Mesenchymal stem cell (in vitro differentiated cells and primary cell): ENCODE results near the gene TMEM82.

Experiments
- DNase-seq: peaks from one replicate; pipeline ENCODE4 v3.0.0-alpha.2; 2013
- H2AFZ ChIP-seq: one replicate; pipeline ENCODE4 v1.6.1; 2013; ENCODE audit warnings: low read depth, mild to moderate bottlenecking, control low read depth, inconsistent platforms, low read length, moderate library complexity
- H2AK5ac ChIP-seq: 2 replicates; pipeline ENCODE4 v1.6.1; 2013; ENCODE audit warnings: low read length, moderate library complexity, mild to moderate bottlenecking, inconsistent platforms; ENCODE audit not compliant: severe bottlenecking
- H2BK120ac ChIP-seq: one replicate; pipeline ENCODE4 v1.6.1; 2013; ENCODE audit warnings: low read depth, mild to moderate bottlenecking, inconsistent platforms, low read length, moderate library complexity
- H2BK12ac ChIP-seq, 2 experiments: one replicate each; pipeline ENCODE4 v1.6.1; 2013; ENCODE audit warnings: inconsistent platforms in 2 of 2, low read length in 2 of 2, mild to moderate bottlenecking in 2 of 2, moderate library complexity in 2 of 2, control low read depth in 1 of 2
- H2BK15ac ChIP-seq: one replicate; pipeline ENCODE4 v1.6.1; 2013; ENCODE audit warnings: mild to moderate bottlenecking, low read depth, inconsistent platforms; ENCODE audit not compliant: poor library complexity, severe bottlenecking
- H2BK5ac ChIP-seq: 2 replicates; pipeline ENCODE4 v1.6.1; 2013; ENCODE audit warnings: low read depth, mild to moderate bottlenecking, low read length, control low read depth, inconsistent platforms; ENCODE audit not compliant: poor library complexity, severe bottlenecking
- H3K14ac ChIP-seq, 2 experiments: one replicate each; pipeline ENCODE4 v1.6.1; 2013; ENCODE audit warnings: inconsistent platforms in 2 of 2, low read length in 2 of 2, control low read depth in 1 of 2, mild to moderate bottlenecking in 1 of 2, moderate library complexity in 1 of 2
- H3K18ac ChIP-seq, 2 experiments: one replicate each; pipeline ENCODE4 v1.6.1; 2013; ENCODE audit warnings: inconsistent platforms in 2 of 2, low read length in 2 of 2, control low read depth in 1 of 2, low read depth in 1 of 2, mild to moderate bottlenecking in 1 of 2
- H3K23ac ChIP-seq, 2 experiments: one replicate each; pipeline ENCODE4 v1.6.1; 2013; ENCODE audit warnings: inconsistent platforms in 2 of 2, low read length in 2 of 2, mild to moderate bottlenecking in 2 of 2, moderate library complexity in 2 of 2, control low read depth in 1 of 2
- H3K27ac ChIP-seq: 2 replicates; pipeline ENCODE4 v1.5.1; 2013; ENCODE audit warnings: mild to moderate bottlenecking, moderate library complexity, low read length, control low read depth, inconsistent platforms; ENCODE audit not compliant: poor library complexity, severe bottlenecking
- H3K27me3 ChIP-seq, 2 experiments: 2 replicates each; pipeline versions ENCODE4 v1.6.1 to v1.7.0; 2013; ENCODE audit warnings: low read length in 2 of 2, mild to moderate bottlenecking in 2 of 2, moderate library complexity in 2 of 2, control low read depth in 1 of 2, inconsistent platforms in 1 of 2; ENCODE audit not compliant: control insufficient read depth in 1 of 2, insufficient read depth in 1 of 2
- H3K36me3 ChIP-seq, 2 experiments: 2 replicates each; pipeline versions ENCODE4 v1.6.1 to v1.7.0; 2013; ENCODE audit warnings: low read length in 2 of 2, control low read depth in 1 of 2, inconsistent platforms in 1 of 2, low read depth in 1 of 2, mild to moderate bottlenecking in 1 of 2; ENCODE audit not compliant: insufficient read depth in 2 of 2, control insufficient read depth in 1 of 2
- H3K4ac ChIP-seq, 2 experiments: one replicate each; pipeline ENCODE4 v1.6.1; 2013; ENCODE audit warnings: inconsistent platforms in 2 of 2, low read length in 2 of 2, mild to moderate bottlenecking in 2 of 2, moderate library complexity in 2 of 2, control low read depth in 1 of 2, low read depth in 1 of 2
- H3K4me1 ChIP-seq: 2 replicates; pipeline ENCODE4 v1.6.1; 2013; ENCODE audit warnings: low read depth, low read length, control low read depth; ENCODE audit not compliant: control insufficient read depth, insufficient read depth
- H3K4me2 ChIP-seq: 2 replicates; pipeline ENCODE4 v1.6.1; 2013; ENCODE audit warnings: low read length, mild to moderate bottlenecking, inconsistent platforms; ENCODE audit not compliant: poor library complexity, severe bottlenecking
- H3K4me3 ChIP-seq, 2 experiments: 2 replicates each; pipeline versions ENCODE4 v1.5.1 to v1.7.0; 2013; ENCODE audit warnings: low read length in 2 of 2, mild to moderate bottlenecking in 2 of 2, control low read depth in 1 of 2, low read depth in 1 of 2; ENCODE audit not compliant: insufficient read depth in 1 of 2
- H3K79me1 ChIP-seq: replicated peaks from 2 replicates; pipeline ENCODE4 v1.6.1; 2013; ENCODE audit warnings: mild to moderate bottlenecking, control low read depth, low read length, inconsistent platforms; ENCODE audit not compliant: poor library complexity, severe bottlenecking
- H3K9ac ChIP-seq: 2 replicates; pipeline ENCODE4 v1.7.0; 2013; ENCODE audit warnings: mild to moderate bottlenecking, low read length, moderate library complexity
- H3K9me3 ChIP-seq: 2 replicates; pipeline ENCODE4 v1.7.0; 2013; ENCODE audit warnings: mild to moderate bottlenecking, low read length; ENCODE audit not compliant: control insufficient read depth
- H4K8ac ChIP-seq: one replicate; pipeline ENCODE4 v1.6.1; 2013; ENCODE audit warnings: inconsistent platforms, mild to moderate bottlenecking, low read length, moderate library complexity
- H4K91ac ChIP-seq: one replicate; pipeline ENCODE4 v1.6.1; 2013; ENCODE audit warnings: mild to moderate bottlenecking, low read length, inconsistent platforms
- WGBS: methylation state at CpG from one replicate; pipeline ENCODE4 v1.1.7; 2013; ENCODE audit warnings: mixed read lengths; 5-methylcytosine and 5-hydroxymethylcytosine counted together

The TMEM82 gene

GRCh38 chr1:15756143-15757015 lies 14.1 kb downstream of the TMEM82 start:
- Histone ChIP-seq H3K27me3 (peaks cover 0 to 2% of the 10 kb centered on the region in 2 experiments), H3K79me1 (no peaks in the 10 kb centered on the region), H3K4me1 (peaks cover 21% of the 10 kb centered on the region), H4K8ac (no peak overlapping the region), H2BK5ac (no peak overlapping the region), H3K4me3 (no peak overlapping the region), H3K14ac (no peak overlapping the region), H2AK5ac (no peak overlapping the region), H3K9me3 (no peaks in the 10 kb centered on the region), H2BK120ac (peak overlapping the region; percentile 64), H3K4ac (peak overlapping the region in 1 of 2 experiments; percentile 52), H3K27ac (no peak overlapping the region), H2BK15ac (no peak overlapping the region), H3K36me3 (no peaks in the 10 kb centered on the region), H2AFZ (no peak overlapping the region), H4K91ac (peak overlapping the region; percentile 34), H3K18ac (peak overlapping the region in 1 of 2 experiments; percentile 3), H3K4me2 (no peak overlapping the region), H3K9ac (no peak overlapping the region), H3K23ac (no peak overlapping the region), H2BK12ac (peak overlapping the region; percentile 70 to 79)
- no peak for DNase-seq
- 84% methylated on average over 21 of the region's 21 CpGs for WGBS

GRCh38 chr1:15757016-15757543 lies 14.8 kb downstream of the TMEM82 start:
- H2BK120ac ChIP-seq, result no peak overlapping the region
- peak overlapping the region; percentile 31 to 79 for H2BK12ac ChIP-seq
- H3K36me3 ChIP-seq, result no peaks in the 10 kb centered on the region
- H3K9ac ChIP-seq, result no peak overlapping the region
- peaks cover 0 to 2% of the 10 kb centered on the region in 2 experiments for H3K27me3 ChIP-seq
- H2BK5ac ChIP-seq, result no peak overlapping the region
- H3K4me3 ChIP-seq, result no peak overlapping the region
- peak overlapping the region; percentile 8 for H4K91ac ChIP-seq
- peak overlapping the region in 1 of 2 experiments; percentile 13 for H3K4ac ChIP-seq
- H3K4me1 ChIP-seq, result peaks cover 21% of the 10 kb centered on the region
- peak overlapping the region; percentile 34 for H2BK15ac ChIP-seq
- H3K27ac ChIP-seq, result no peak overlapping the region
- H2AFZ ChIP-seq, result no peak overlapping the region
- peak overlapping the region; percentile 17 to 64 for H3K18ac ChIP-seq
- H3K79me1 ChIP-seq, result no peaks in the 10 kb centered on the region
- no peaks in the 10 kb centered on the region for H3K9me3 ChIP-seq
- H4K8ac ChIP-seq, result peak overlapping the region; percentile 20
- no peak overlapping the region for H3K4me2 ChIP-seq
- DNase-seq, result no peak
- no peak overlapping the region for H2AK5ac ChIP-seq
- 94% methylated on average over 8 of the region's 9 CpGs for WGBS
- no peak overlapping the region for H3K23ac ChIP-seq
- no peak overlapping the region for H3K14ac ChIP-seq

DNA sequence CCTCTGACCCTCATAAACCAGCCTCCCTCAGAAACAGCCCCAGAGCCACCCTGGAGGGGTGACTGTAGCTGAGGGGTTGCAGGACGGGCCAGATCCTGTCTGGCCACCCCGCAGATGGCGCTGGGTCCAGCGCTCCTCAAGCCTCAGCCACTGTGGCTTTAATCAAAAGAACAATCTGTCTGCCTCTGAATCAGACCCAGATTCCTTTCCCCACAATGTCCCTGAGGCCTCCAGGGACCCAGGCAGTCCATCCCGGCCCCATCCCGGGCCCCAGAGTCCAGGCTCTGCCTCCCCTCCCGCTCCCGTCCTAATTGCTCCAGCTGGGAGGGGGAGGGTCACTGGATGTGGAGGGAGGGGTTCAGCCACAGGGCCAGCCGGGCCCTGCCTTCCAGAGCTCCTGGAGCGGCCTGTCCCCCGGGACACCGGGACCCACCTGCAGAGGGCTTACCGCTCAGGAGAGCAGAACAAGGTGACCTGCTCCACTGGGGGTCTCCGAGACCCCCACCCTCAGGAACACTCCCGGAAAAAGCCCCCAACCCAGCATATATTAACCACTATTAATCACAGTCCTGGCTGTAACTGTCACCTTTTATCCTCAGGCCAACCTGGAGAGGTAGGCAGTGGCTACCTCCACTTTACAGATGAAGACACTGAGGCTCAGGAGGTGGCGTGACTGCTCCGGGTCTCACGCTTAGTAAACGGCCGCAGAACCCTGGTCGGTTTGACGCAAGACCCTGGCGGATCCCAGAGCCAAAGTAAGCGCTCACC lies 15.5 kb downstream of the TMEM82 start:
- peak overlapping the region; percentile 85 to 95 for H3K18ac ChIP-seq
- H4K91ac ChIP-seq, result peak overlapping the region; percentile 96
- peak overlapping the region in 1 of 2 experiments; percentile 6 for H3K23ac ChIP-seq
- no peak overlapping the region for H3K9ac ChIP-seq
- peak overlapping the region; percentile 1 for H2AFZ ChIP-seq
- peak overlapping the region; percentile 9 to 86 for H3K4me3 ChIP-seq
- peak overlapping the region; percentile 68 to 79 for H3K4ac ChIP-seq
- peaks cover 0 to 2% of the 10 kb centered on the region in 2 experiments for H3K27me3 ChIP-seq
- 9% methylated on average over 20 of the region's 24 CpGs for WGBS
- H2BK5ac ChIP-seq, result no peak overlapping the region
- no peak overlapping the region for H3K27ac ChIP-seq
- peak; percentile 73 for DNase-seq
- H2AK5ac ChIP-seq, result peak overlapping the region; percentile 81
- peak overlapping the region in 1 of 2 experiments; percentile 99 for H3K14ac ChIP-seq
- no peaks in the 10 kb centered on the region for H3K9me3 ChIP-seq
- no peaks in the 10 kb centered on the region for H3K79me1 ChIP-seq
- H3K4me1 ChIP-seq, result peaks cover 23% of the 10 kb centered on the region
- H3K36me3 ChIP-seq, result peaks cover 0 to 3% of the 10 kb centered on the region in 2 experiments
- peak overlapping the region; percentile 94 for H4K8ac ChIP-seq
- H3K4me2 ChIP-seq, result peak overlapping the region; percentile 73
- peak overlapping the region; percentile 80 to 99 for H2BK12ac ChIP-seq
- peak overlapping the region; percentile 97 for H2BK120ac ChIP-seq
- H2BK15ac ChIP-seq, result no peak overlapping the region
